PC-3 (cell line): ENCODE data around the gene CEP131. TPM values are rescaled to one million over a fixed set of nuclear protein-coding genes. Genes with fewer than 3 reads are reported as not detected.
"Not testable (repeated sequence)": the region's sequence is repeated elsewhere in the genome, so short reads cannot be mapped to it uniquely, and the experiment has no call there.

Source experiments
- ATAC-seq: fragments of 200-7000 bp; cut with Tn5 transposase; 2 replicates; pipeline ENCODE4 v1.9.1; 2020; ENCODE audit warnings: mild to moderate bottlenecking, moderate library complexity
- BruUV-seq: library from RNA; stranded (reverse); fragments of 400-500 nt; replicated peaks from 2 replicates; lab custom pipeline; 2021; lab: Mats Ljungman, UMichigan
- CTCF ChIA-PET: fragments of 300-600 bp; sonication (Branson Sonifier 250); formaldehyde crosslinking; loops from one replicate; lab custom pipeline; 2022; ENCODE audit warnings: antibody characterized with exemption; lab: Charles Lee
- POLR2A ChIA-PET: fragments of 300-600 bp; sonication (Branson Sonifier 250); formaldehyde crosslinking; loops from one replicate; lab custom pipeline; 2022; ENCODE audit warnings: antibody characterized with exemption; ENCODE audit not compliant: unreplicated experiment; lab: Charles Lee
- DNase-seq: peaks from one replicate; pipeline ENCODE4 v3.0.0-alpha.2; 2015
- H2AFZ ChIP-seq: fragments of 300-600 bp; sonication (generic); 2 replicates; pipeline ENCODE4 v1.6.0; 2016; ENCODE audit warnings: antibody characterized with exemption, low read length
- H3F3A ChIP-seq: fragments of 300-600 bp; sonication (generic); one replicate; pipeline ENCODE4 v1.6.0; 2017; ENCODE audit warnings: antibody characterized with exemption, low read length, control low read depth, mild to moderate bottlenecking; ENCODE audit not compliant: unreplicated experiment
- H3K27ac ChIP-seq: fragments of 300-600 bp; sonication (generic); 2 replicates; pipeline ENCODE4 v1.5.1; 2016; ENCODE audit warnings: mild to moderate bottlenecking, low read length
- H3K27me3 ChIP-seq: fragments of 300-600 bp; sonication (generic); 2 replicates; pipeline ENCODE4 v1.6.1; 2016; ENCODE audit warnings: low read length, mixed read lengths
- H3K36me3 ChIP-seq: fragments of 300-600 bp; sonication (generic); 2 replicates; pipeline ENCODE4 v1.6.1; 2016; ENCODE audit warnings: low read depth, mixed run types, low read length, mixed read lengths
- H3K4me1 ChIP-seq: fragments of 300-600 bp; sonication (generic); 2 replicates; pipeline ENCODE4 v1.5.1; 2016; ENCODE audit warnings: low read length; ENCODE audit not compliant: insufficient read depth
- H3K4me2 ChIP-seq: fragments of 300-600 bp; sonication (generic); 2 replicates; pipeline ENCODE4 v1.6.0; 2016; ENCODE audit warnings: low read length
- H3K4me3 ChIP-seq: fragments of 300-600 bp; sonication (generic); 2 replicates; pipeline ENCODE4 v1.5.1; 2016; ENCODE audit warnings: mild to moderate bottlenecking, low read length, mixed read lengths
- H3K79me2 ChIP-seq: fragments of 300-600 bp; sonication (generic); 2 replicates; pipeline ENCODE4 v1.6.1; 2017; ENCODE audit warnings: low read length, mixed read lengths
- H3K9ac ChIP-seq: fragments of 300-600 bp; sonication (generic); 2 replicates; pipeline ENCODE4 v1.6.0; 2016; ENCODE audit warnings: mild to moderate bottlenecking, low read length
- H3K9me2 ChIP-seq: fragments of 300-600 bp; sonication (generic); replicated peaks from 2 replicates; pipeline ENCODE4 v1.6.1; 2016; ENCODE audit warnings: mixed run types, low read length, mixed read lengths
- H3K9me3 ChIP-seq: fragments of 300-600 bp; sonication (generic); 2 replicates; pipeline ENCODE4 v1.6.1; 2016; ENCODE audit warnings: low read length, mixed read lengths
- H4K20me1 ChIP-seq: fragments of 300-600 bp; sonication (generic); 2 replicates; pipeline ENCODE4 v1.6.1; 2016; ENCODE audit warnings: low read length, mixed read lengths
- EZH2 ChIP-seq: fragments of 300-600 bp; sonication (generic); IDR thresholded peaks from one replicate; pipeline ENCODE4 v1.6.1; 2017; ENCODE audit warnings: antibody characterized with exemption, mild to moderate bottlenecking, low read length; ENCODE audit not compliant: unreplicated experiment
- EZH2phosphoT487 ChIP-seq: fragments of 300-600 bp; sonication (generic); IDR thresholded peaks from 2 replicates; pipeline ENCODE4 v1.6.1; 2018; ENCODE audit warnings: mild to moderate bottlenecking, antibody characterized with exemption, low read length, borderline replicate concordance
- intact Hi-C: fragments of 100-400 bp; cut with micrococcal nuclease; formaldehyde crosslinking; loops from 2 replicates; pipeline ENCODE4 v1.9.0; 2023
- total RNA-seq: library from RNA; depleted of rRNA; stranded (reverse); fragments of >200 nt; gene quantifications from 2 replicates; pipeline ENCODE4 v1.2.3, GENCODE V29; 2014
- TF ChIP-seq, protein P1 (sequence below): fragments of 300-600 bp; sonication (generic); conservative IDR thresholded peaks from 2 replicates; pipeline ENCODE4 v1.5.1; 2017; ENCODE audit warnings: antibody characterized with exemption, low read depth, mild to moderate bottlenecking, low read length

The CEP131 gene
- total RNA-seq, 1 experiment from 2014 or later: 32.1 TPM

DNA sequence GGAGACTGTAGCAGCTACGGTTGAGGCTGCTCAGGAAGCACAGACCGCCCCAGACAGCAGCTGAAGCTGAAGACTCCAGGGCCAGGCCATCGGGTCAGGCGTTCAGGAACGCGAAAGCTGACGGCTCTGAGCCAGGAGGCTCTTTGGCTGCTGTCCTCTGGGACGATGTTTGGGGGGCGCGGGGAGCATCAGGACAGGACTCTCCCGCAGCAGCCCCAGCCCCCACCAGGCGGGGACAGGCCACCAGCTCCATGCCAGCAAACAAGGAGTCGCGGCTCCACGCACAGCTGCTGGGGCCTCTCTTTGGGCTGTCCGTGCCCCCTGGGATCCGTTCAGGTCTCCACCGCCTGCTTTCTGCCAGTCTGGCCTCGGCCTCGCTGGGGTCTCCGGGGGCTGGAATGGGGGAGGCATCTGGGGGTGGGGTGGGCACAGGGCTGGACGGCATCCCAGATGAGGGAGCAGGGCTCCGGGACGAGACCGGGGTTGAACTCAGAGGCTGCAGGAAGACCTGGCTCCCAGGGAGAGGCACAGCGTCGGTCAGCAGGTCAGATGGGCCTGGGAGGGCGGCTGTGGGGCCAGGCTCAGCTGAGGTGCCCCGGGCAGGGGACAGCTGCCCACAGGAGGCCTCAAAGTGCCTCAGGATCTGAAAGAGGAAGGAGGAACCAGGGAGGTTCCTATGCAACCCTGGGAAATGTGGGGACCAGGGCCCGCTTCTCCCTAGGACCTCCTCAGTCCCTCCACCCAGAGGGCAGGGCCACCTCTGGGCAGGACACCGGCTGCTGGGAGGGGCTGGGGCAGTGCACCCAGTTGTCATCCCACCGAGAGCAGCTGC lies 6.3 kb upstream of the CEP131 start:
- H3K9ac ChIP-seq: no peak overlapping the region

GRCh38 chr17:81228420-81228819 lies 5.7 kb upstream of the CEP131 start:
- ChIA-PET CTCF (no interaction called here), POLR2A (no interaction called here)
- Histone ChIP-seq H2AFZ (no peak overlapping the region), H4K20me1 (no peaks in the 10 kb centered on the region), H3K4me2 (no peak overlapping the region), H3F3A (no peaks in the 10 kb centered on the region), H3K9me3 (0 out of 2 replicates have a peak, but pooled peaks cover 3% of the 10 kb centered on the region), H3K27ac (no peak overlapping the region), H3K9ac (no peak overlapping the region), H3K79me2 (no peaks in the 10 kb centered on the region), H3K4me3 (no peak overlapping the region), H3K27me3 (no peaks in the 10 kb centered on the region), H3K4me1 (peaks cover 7% of the 10 kb centered on the region), H3K9me2 (no peaks in the 10 kb centered on the region), H3K36me3 (no peaks in the 10 kb centered on the region; the same call in 1 of the 2 replicates)
- no TSS peak for BruUV-seq
- DNase-seq (no peak), ATAC-seq (no peak)
- no peak for TF ChIP-seq EZH2
- TF ChIP-seq, protein P1, sequence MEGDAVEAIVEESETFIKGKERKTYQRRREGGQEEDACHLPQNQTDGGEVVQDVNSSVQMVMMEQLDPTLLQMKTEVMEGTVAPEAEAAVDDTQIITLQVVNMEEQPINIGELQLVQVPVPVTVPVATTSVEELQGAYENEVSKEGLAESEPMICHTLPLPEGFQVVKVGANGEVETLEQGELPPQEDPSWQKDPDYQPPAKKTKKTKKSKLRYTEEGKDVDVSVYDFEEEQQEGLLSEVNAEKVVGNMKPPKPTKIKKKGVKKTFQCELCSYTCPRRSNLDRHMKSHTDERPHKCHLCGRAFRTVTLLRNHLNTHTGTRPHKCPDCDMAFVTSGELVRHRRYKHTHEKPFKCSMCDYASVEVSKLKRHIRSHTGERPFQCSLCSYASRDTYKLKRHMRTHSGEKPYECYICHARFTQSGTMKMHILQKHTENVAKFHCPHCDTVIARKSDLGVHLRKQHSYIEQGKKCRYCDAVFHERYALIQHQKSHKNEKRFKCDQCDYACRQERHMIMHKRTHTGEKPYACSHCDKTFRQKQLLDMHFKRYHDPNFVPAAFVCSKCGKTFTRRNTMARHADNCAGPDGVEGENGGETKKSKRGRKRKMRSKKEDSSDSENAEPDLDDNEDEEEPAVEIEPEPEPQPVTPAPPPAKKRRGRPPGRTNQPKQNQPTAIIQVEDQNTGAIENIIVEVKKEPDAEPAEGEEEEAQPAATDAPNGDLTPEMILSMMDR: no peak
- intact Hi-C loops: no loop called here

More for the DNA sequence above, 6.3 kb upstream of the CEP131 start:
- no peaks in the 10 kb centered on the region for H4K20me1 ChIP-seq
- H3K4me3 ChIP-seq: no peak overlapping the region
- no peak overlapping the region for H3K4me2 ChIP-seq
- no peak overlapping the region for H3K27ac ChIP-seq
- H2AFZ ChIP-seq: no peak overlapping the region
- no peaks in the 10 kb centered on the region for H3K79me2 ChIP-seq
- ATAC-seq: no peak
- TF ChIP-seq, protein P1: no peak
- TF ChIP-seq EZH2phosphoT487 (no peak), EZH2 (no peak)
- CTCF ChIA-PET: no interaction called here
- H3K4me1 ChIP-seq: peaks cover under 1% of the 10 kb centered on the region; the same call in 1 of the 2 replicates
- no TSS peak for BruUV-seq
- POLR2A ChIA-PET: no interaction called here
- DNase-seq: no peak
- no peaks in the 10 kb centered on the region; the same call in 1 of the 2 replicates for H3K36me3 ChIP-seq
- 0 out of 2 replicates have a peak, but pooled peaks cover 3% of the 10 kb centered on the region for H3K9me3 ChIP-seq
- intact Hi-C loops: no loop called here
- H3K27me3 ChIP-seq: no peaks in the 10 kb centered on the region
- no peaks in the 10 kb centered on the region for H3K9me2 ChIP-seq
- no peaks in the 10 kb centered on the region for H3F3A ChIP-seq

DNA sequence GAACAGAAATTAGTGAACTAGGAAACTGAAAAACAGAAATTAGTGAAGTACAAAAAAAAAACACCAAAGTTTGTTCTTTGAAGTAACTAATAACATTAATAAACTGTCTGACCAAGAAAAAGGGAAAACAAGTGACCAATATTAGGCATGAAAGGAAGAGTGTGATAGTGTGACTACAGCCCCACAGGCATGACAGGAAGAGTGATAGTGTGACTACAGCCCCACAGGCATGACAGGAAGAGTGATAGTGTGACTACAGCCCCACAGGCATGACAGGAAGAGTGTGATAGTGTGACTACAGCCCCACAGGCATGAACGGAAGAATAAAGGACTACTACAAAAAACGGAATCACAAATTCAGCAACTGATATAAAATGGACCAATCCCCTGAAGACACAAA lies 4.9 kb upstream of the CEP131 start:
- H3K4me1 ChIP-seq, H3F3A ChIP-seq, DNase-seq, H3K9me3 ChIP-seq, H2AFZ ChIP-seq, intact Hi-C loops, H3K9me2 ChIP-seq, POLR2A ChIA-PET, ATAC-seq, H3K4me2 ChIP-seq, CTCF ChIA-PET, H4K20me1 ChIP-seq, H3K9ac ChIP-seq, H3K79me2 ChIP-seq, H3K27me3 ChIP-seq, H3K36me3 ChIP-seq, BruUV-seq, H3K27ac ChIP-seq, H3K4me3 ChIP-seq: not testable (repeated sequence)
